Right atrium auricular region (tissue), 2 donors: ENCODE measurements around the gene RPUSD1. TPM values are rescaled to one million over a fixed set of nuclear protein-coding genes. Genes with fewer than 3 reads are reported as not detected.

Experiments
- DNase-seq: peaks from one replicate; pipeline ENCODE4 v3.0.0-alpha.2; 2019; ENCODE audit warnings: low spot score
- H3K27ac ChIP-seq, 2 donors: fragments of 200-600 bp; sonication (generic); 1 replicate in 1 of 2; 2 replicates in 1 of 2; pipeline ENCODE4 v1.5.1; 2016 to 2019
- H3K27me3 ChIP-seq, 2 donors: fragments of 200-600 bp; sonication (generic); one replicate each; pipeline versions ENCODE4 v1.5.1 to v1.6.0; 2017 to 2019
- H3K36me3 ChIP-seq: fragments of 200-600 bp; sonication (generic); one replicate; pipeline ENCODE4 v1.5.1; 2016
- H3K4me1 ChIP-seq, 2 donors: fragments of 200-600 bp; sonication (generic); one replicate each; pipeline versions ENCODE4 v1.5.1 to v1.6.0; 2017 to 2019
- H3K4me3 ChIP-seq, 2 donors: fragments of 200-600 bp; sonication (generic); 1 replicate in 1 of 2; 2 replicates in 1 of 2; pipeline ENCODE4 v1.5.1; 2017 to 2019; ENCODE audit warnings: mild to moderate bottlenecking in 1 of 2, moderate library complexity in 1 of 2
- H3K9me3 ChIP-seq, 2 donors: fragments of 200-600 bp; sonication (generic); one replicate each; pipeline ENCODE4 v1.5.1; 2019
- CTCF ChIP-seq, 2 donors: fragments of 200-600 bp; sonication (generic); IDR thresholded peaks; one replicate each; pipeline ENCODE4 v1.5.1; 2019; ENCODE audit warnings: antibody characterized with exemption in 2 of 2
- total RNA-seq, 2 donors: library from RNA; depleted of rRNA; stranded (reverse); fragments of >200 nt; gene quantifications; one replicate each; pipeline ENCODE4 v1.1.0, GENCODE V29; 2016

RPUSD1 gene
- total RNA-seq, 2 donors from 2014 or later: 11.4 to 13.2 TPM

- H3K4me3 ChIP-seq: no peak overlapping the region
- peaks cover 0 to 18% of the 10 kb centered on the region in 2 donors for H3K4me1 ChIP-seq
- H3K9me3 ChIP-seq: no peaks in the 10 kb centered on the region
- no peak overlapping the region for H3K27ac ChIP-seq
- TF ChIP-seq CTCF (IDR thresholded peaks at IDR 0.05): no peak
- peaks cover 4% of the 10 kb centered on the region for H3K36me3 ChIP-seq
- DNase-seq: no peak
- H3K27me3 ChIP-seq: no peaks in the 10 kb centered on the region
Observed at GRCh38 chr16:791131-791530, 3.0 kb upstream of the RPUSD1 start.

- DNase-seq: no peak
- Histone ChIP-seq H3K4me1 (peaks cover 0 to 18% of the 10 kb centered on the region in 2 donors), H3K9me3 (no peaks in the 10 kb centered on the region), H3K27ac (no peak overlapping the region), H3K27me3 (no peaks in the 10 kb centered on the region), H3K4me3 (no peak overlapping the region), H3K36me3 (peaks cover 7% of the 10 kb centered on the region)
- no peak for TF ChIP-seq CTCF (IDR thresholded peaks at IDR 0.05)
Observed at GRCh38 chr16:790086-790485, 1.9 kb upstream of the RPUSD1 start.

GRCh38 chr16:789191-789850 lies 1.1 kb upstream of the RPUSD1 start:
- H3K27ac ChIP-seq: no peak overlapping the region
- H3K4me1 ChIP-seq: peaks cover 0 to 18% of the 10 kb centered on the region in 2 donors

GRCh38 chr16:788399-789126 lies 382 bp upstream of the RPUSD1 start, which contains the start of gene CHTF18:
Gene CHTF18 (plus strand): TSS chr16:788620. CDS start chr16:788685, 65 bp downstream.
- Histone ChIP-seq H3K4me1 (peaks cover 0 to 24% of the 10 kb centered on the region in 2 donors), H3K27ac (peak within 1 kb of the TSS; percentile 58 to 69), H3K27me3 (no peaks in the 10 kb centered on the region), H3K36me3 (peaks cover 7% of the 10 kb centered on the region), H3K4me3 (peak within 1 kb of the TSS; percentile 91 to 99), H3K9me3 (no peaks in the 10 kb centered on the region)
- no peak for TF ChIP-seq CTCF (IDR thresholded peaks at IDR 0.05)
- peak; percentile 88 for DNase-seq

More at GRCh38 chr16:789191-789850, 1.1 kb upstream of the RPUSD1 start:
- Histone ChIP-seq H3K4me3 (peak overlapping the region in 1 of 2 donors; percentile 73), H3K36me3 (peaks cover 7% of the 10 kb centered on the region), H3K9me3 (no peaks in the 10 kb centered on the region), H3K27me3 (no peaks in the 10 kb centered on the region)
- no peak for DNase-seq
- no peak for TF ChIP-seq CTCF (IDR thresholded peaks at IDR 0.05)

GRCh38 chr16:787321-787966 lies 737 bp downstream of the RPUSD1 start:
- DNase-seq: no peak
- peaks cover 7% of the 10 kb centered on the region for H3K36me3 ChIP-seq
- peak overlapping the region; percentile 91 to 99 for H3K4me3 ChIP-seq
- no peaks in the 10 kb centered on the region for H3K9me3 ChIP-seq
- H3K27me3 ChIP-seq: no peaks in the 10 kb centered on the region
- no peak for TF ChIP-seq CTCF (IDR thresholded peaks at IDR 0.05)
- H3K4me1 ChIP-seq: peaks cover 0 to 28% of the 10 kb centered on the region in 2 donors
- peak overlapping the region; percentile 58 to 69 for H3K27ac ChIP-seq
